Measurements from ENCODE around the gene SDK1.
A peak's percentile ranks its signal among the peaks of the same experiment; 100 is the strongest.

Gene SDK1

DNA sequence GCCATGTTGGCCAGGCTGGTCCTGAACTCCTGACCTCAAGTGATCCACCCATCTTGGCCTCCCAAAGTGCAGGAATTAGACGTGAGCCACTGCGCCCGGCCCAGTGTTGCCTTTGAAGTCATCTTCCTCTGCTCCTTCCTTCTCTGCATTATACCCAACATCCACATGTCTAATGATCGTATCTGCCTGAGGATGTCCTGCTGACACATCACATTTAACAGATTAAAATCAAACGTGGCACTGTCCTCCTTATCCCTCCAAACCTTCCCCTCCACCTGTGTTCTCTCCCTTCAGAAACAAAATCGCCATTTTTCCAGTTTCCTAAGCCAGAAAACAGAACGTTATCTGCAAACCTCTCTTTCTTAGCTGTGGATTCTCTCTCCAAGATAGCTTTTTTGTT is 8.4 kb upstream of the SDK1 start:
- DNase-seq (ENCODE audit: low spot score) = no peak

GRCh38 chr7:3294432-3295100 is 6.5 kb upstream of the SDK1 start:
- no peak for DNase-seq (ENCODE audit: low spot score)

GRCh38 chr7:3297105-3297819 is 3.8 kb upstream of the SDK1 start:
- no peak for DNase-seq (ENCODE audit: low spot score)

DNA sequence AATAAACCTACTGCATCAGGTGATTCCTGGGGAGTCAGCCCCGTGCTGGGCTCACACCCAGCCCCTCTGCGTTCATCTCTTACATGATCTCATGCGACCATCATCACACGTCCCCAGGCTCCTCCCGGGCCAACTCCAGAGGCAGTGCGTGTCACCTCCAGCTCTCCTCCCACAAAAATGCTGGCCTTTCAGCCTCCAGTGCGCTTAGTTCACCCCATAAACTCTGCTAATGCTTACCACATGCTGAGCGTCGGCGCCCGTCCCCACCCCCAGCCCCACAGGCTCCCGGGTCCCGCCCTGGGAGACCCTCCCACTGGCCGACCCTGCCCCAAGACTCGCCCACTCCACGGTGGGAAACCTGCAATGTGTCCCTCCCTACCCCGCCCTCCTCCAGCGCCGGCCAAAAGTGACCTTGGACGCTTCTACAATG is 816 bp upstream of the SDK1 start:
- peak; percentile 6 for DNase-seq (ENCODE audit: low spot score)

- DNase-seq (ENCODE audit: low spot score) = no peak
Observed at GRCh38 chr7:3301449-3301731, 338 bp downstream of the SDK1 start.

- peak; percentile 33 for DNase-seq (ENCODE audit: low spot score)
Observed at GRCh38 chr7:3301831-3302618, 973 bp downstream of the SDK1 start.

DNA sequence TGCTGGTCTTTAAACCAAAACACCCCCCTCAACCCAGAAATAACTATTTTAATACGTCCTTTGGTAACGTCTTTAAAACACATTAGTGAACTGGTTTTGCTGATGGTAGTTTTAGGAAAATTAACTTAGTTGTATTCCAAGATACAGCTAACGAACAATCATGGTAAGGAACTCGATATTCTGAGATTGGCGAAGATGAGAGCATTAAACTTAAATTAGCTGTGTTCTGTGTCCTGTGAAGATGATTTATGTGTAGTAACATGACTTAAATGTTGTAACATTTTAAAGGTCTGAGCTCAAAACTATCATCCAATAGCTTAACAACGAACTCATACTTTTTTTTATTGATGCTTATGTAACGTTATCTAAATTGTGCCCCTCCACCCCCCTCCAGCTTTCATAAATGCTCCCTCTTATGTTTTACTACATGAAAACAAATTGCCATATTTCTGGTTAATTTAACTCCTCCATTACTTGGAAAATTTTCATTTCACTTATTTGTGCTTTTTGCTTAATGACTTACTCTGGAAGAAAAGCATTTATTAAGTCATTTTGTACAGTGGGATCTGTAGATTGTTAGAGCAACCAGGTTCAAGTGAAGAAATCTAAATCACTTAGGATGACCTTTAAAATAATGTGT is 1.7 kb downstream of the SDK1 start:
- peak; percentile 3 for DNase-seq (ENCODE audit: low spot score)

DNA sequence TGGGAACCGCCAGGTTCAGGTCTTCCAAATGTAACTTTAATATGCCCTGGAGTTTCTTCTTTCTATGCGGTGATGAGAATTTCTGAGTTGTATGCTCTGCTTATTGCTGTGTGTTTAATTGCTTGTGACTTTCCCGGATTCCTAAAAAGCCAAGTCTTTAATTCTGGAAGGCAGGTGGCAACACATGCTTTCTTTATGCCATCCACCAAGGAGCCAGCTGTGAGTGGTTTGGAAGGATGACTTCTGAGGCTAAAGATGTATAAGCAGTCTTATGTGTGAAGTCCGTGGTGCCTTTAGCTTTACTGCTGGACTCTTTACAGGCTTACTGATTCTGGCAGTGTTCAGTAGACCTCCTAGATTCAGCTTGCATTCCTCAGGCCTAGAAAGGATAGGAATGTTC is 3.1 kb downstream of the SDK1 start:
- no peak for DNase-seq (ENCODE audit: low spot score)

DNA sequence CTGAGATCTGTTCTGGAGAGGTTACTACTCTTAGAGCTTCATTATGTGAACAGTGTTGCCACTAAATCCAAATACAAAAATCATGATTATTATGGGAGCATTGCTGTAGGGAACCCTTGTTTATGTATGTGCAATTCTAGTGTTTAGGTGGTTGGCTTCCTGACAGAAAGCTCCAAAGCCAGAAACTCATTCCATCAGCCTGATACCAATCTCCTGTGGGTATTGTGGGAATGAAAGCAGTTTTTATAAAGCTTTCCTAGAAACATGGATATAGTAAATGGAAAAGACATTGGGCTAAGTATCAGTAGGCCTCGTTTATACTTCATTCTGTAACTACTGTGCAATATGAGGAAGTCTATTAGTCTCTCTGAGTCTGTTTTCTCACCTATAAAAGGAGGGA is 6.4 kb downstream of the SDK1 start:
- DNase-seq (ENCODE audit: low spot score) = no peak

DNA sequence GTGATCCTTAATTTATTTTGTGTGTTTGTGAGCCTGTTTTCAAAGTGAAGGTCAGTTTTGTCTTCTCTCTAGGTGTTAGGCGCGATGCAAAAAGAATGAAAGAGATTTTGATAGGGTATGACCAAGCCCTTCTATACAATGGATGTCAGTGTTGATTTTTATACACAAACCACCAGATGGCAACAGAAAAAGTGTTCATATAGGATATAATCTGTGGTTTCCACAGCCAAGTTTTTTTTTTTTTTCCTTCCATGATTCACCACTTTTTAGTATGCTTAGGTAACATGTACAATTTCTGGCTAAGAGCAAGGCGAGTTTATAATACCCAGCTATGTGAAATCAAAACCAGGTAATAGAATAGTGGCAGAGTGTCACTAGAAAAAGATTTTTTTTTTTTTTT is 8.1 kb downstream of the SDK1 start:
- DNase-seq (ENCODE audit: low spot score) = no peak

GRCh38 chr7:3309956-3310355 is 8.9 kb downstream of the SDK1 start:
- DNase-seq (ENCODE audit: low spot score) = no peak

GRCh38 chr7:3310884-3311283 is 9.8 kb downstream of the SDK1 start:
- no peak for DNase-seq (ENCODE audit: low spot score)

DNA sequence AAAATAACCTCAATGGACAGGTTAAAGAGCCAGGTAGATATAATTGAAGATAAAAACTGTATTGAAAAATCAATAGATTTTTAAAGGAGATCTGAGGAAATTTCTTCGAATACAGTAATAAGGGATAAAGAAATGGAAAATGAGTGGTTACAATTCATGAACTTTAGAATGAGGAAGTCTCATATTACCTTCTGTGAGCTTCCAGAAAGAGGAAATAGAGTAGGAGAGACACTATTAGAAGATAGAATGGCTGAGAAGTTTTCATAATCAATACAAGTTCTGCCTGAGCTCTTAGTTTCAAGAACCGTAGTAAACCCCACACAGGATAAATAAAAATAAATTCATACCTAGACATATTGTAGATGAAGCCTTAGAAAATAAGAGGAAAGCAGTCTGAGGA is 11.5 kb downstream of the SDK1 start:
- no peak for DNase-seq (ENCODE audit: low spot score)

DNA sequence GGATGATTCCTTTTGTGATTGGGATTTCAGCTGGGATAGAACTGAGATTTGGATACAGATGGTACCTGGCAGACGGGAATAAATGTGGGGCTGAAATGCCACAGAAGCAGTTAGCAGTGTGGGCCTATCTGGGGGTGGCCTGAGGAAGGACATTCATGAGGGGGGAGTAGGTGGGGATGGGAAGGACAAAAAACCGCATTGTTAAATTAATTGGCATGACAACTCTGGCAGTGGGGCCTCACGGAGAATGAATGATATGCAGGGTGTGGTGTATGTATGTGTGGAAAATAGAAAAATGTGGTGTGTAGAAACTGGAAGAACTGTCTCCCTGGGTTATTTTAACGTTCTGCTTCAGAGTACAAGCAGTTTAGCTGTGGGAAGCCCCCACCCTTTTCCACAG is 17.8 kb downstream of the SDK1 start:
- no peak for DNase-seq (ENCODE audit: low spot score)

DNA sequence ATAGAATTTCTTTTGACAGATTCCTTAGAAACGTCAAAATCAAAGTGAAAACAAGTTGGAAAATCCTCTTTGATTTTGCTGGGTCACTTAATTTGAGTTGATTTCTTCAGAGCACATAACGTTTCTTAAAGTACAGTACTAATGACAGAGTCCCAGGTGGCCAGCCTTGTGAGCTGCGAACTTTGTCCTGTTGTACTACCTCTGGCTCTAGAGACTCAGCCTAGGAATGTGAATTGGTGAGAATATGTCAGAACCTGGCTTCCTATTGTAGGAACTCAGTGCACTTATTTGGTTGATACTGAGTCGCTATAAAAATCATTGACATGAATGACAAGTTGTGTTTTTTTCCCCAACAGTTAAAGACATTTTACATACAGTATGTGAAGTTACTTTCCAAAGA is 20.2 kb downstream of the SDK1 start:
- DNase-seq (ENCODE audit: low spot score) = no peak

- no peak for DNase-seq (ENCODE audit: low spot score)
Observed at GRCh38 chr7:3321745-3322144, 20.7 kb downstream of the SDK1 start.

DNA sequence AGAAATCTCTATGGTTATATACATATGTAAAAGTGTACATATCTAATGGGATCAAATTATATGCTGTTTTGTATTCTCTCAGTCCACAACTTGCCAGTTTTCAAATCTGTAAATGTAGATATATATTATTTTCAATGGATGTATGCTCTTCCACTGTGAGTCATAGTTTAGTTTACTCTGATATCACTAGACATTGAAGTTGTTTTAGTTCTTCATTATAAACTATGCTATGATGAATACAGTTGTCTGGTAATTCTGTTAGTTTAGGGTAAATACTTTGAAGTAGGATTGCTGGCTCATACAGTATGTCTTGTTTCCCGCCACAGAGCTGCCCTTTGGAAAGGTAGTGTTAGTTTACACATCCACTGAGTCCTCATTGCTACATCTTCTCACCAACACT is 25.2 kb downstream of the SDK1 start:
- DNase-seq (ENCODE audit: low spot score) = no peak

GRCh38 chr7:3327099-3327498 is 26.0 kb downstream of the SDK1 start:
- no peak for DNase-seq (ENCODE audit: low spot score)

DNA sequence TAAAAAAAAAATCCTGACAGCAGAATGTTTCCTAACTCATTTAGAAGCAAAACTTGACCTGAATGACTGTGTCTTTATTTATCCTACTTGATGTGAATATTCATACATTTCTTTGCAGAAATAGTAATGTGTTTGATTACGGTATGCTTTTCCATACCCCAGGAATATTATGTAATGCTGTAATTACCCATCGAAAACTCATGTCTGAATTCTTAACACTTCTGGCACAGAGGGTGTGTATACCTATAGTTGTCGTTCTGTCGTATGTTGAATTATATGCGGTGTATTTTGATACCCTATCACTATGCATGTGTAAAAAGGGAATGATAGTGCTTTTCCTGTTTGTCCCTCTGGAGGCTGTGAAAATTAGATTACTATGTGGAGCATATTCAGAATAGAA is 26.6 kb downstream of the SDK1 start:
- no peak for DNase-seq (ENCODE audit: low spot score)

GRCh38 chr7:3332308-3332707 is 31.3 kb downstream of the SDK1 start:
- no peak for DNase-seq (ENCODE audit: low spot score)

GRCh38 chr7:3333861-3334260 is 32.8 kb downstream of the SDK1 start:
- DNase-seq (ENCODE audit: low spot score) = no peak

- no peak for DNase-seq (ENCODE audit: low spot score)
Observed at GRCh38 chr7:3336042-3336665, 35.1 kb downstream of the SDK1 start.

Data from globus pallidus (tissue), 1 donor.